HepG2 (cell line): Measurements from ENCODE around the gene CLEC18B. TPM values are rescaled to one million over a fixed set of nuclear protein-coding genes. Genes with fewer than 3 reads are reported as not detected.
"Not testable (repeated sequence)": the region's sequence is repeated elsewhere in the genome, so short reads cannot be mapped to it uniquely, and the experiment has no call there.

Experiments used
- ATAC-seq: fragments of 200-7000 bp; cut with Tn5 transposase; 3 replicates; pipeline ENCODE4 v1.9.1; 2020; ENCODE audit warnings: mild to moderate bottlenecking, moderate library complexity
- BruUV-seq: library from RNA; stranded (reverse); fragments of 400-500 nt; replicated peaks from 2 replicates; lab custom pipeline; 2021; lab: Mats Ljungman, UMichigan
- CTCF ChIA-PET: fragments of 300-600 bp; formaldehyde crosslinking; extraction: SDS; loops from one replicate; lab custom pipeline; 2021; ENCODE audit warnings: low total read pairs, inconsistent platforms, low intra/inter-chr PET ratio; lab: Yijun Ruan, JAX
- POLR2A ChIA-PET: fragments of 350-600 bp; sonication (Branson Sonifier 250); formaldehyde crosslinking; loops from one replicate; lab custom pipeline; 2020; ENCODE audit warnings: antibody characterized with exemption, inconsistent platforms; lab: Yijun Ruan, JAX
- DNase-seq: peaks from one replicate; pipeline ENCODE4 v3.0.0-alpha.2; 2015; ENCODE audit warnings: low spot score
- FAIRE-seq: peaks from 3 replicates; lab custom pipeline; 2011; peaks lifted over from hg19 to GRCh38; lab: Jason Lieb, UNC
- H2AFZ ChIP-seq: one replicate; pipeline ENCODE4 v1.6.1; 2011; ENCODE audit warnings: low read length, inconsistent platforms
- H3K27ac ChIP-seq: fragments of 300-600 bp; 3 replicates; pipeline ENCODE4 v1.8.0; 2011; ENCODE audit warnings: mixed run types, mild to moderate bottlenecking, mixed read lengths, low read length, inconsistent platforms; ENCODE audit not compliant: insufficient read depth; ENCODE audit errors: extremely low read length
- H3K27me3 ChIP-seq, 2 experiments: fragments of 200-600 bp in 1 of 2; 2 replicates in 1 of 2; 3 replicates in 1 of 2; pipeline versions ENCODE4 v1.6.0 to v1.8.0; 2011; ENCODE audit warnings: low read length in 2 of 2, mild to moderate bottlenecking in 2 of 2, moderate library complexity in 2 of 2, inconsistent platforms in 1 of 2; ENCODE audit not compliant: insufficient read depth in 2 of 2, control insufficient read depth in 1 of 2
- H3K36me3 ChIP-seq, 2 experiments: fragments of 200-600 bp in 1 of 2; replicated peaks in 1 of 2; 2 replicates in 1 of 2; 3 replicates in 1 of 2; pipeline versions ENCODE4 v1.5.1 to v1.8.0; 2011; ENCODE audit warnings: low read length in 2 of 2, inconsistent platforms in 1 of 2; ENCODE audit not compliant: insufficient read depth in 2 of 2, control insufficient read depth in 1 of 2
- H3K4me1 ChIP-seq: 2 replicates; pipeline ENCODE4 v1.5.1; 2012; ENCODE audit warnings: low read length, inconsistent platforms; ENCODE audit not compliant: insufficient read depth
- H3K4me2 ChIP-seq: 2 replicates; pipeline ENCODE4 v1.6.0; 2011; ENCODE audit warnings: low read depth, low read length, inconsistent platforms
- H3K4me3 ChIP-seq, 3 experiments: fragments of 200-600 bp in 1 of 3; sonication (generic), shearing (Covaris generic) in 1 of 3; replicated peaks in 1 of 3; 2 replicates each; pipeline ENCODE4 v1.5.1; 2011 to 2016; ENCODE audit warnings: low read length in 3 of 3, inconsistent platforms in 2 of 3, low read depth in 2 of 3, mild to moderate bottlenecking in 2 of 3, control low read depth in 1 of 3, mixed read lengths in 1 of 3; ENCODE audit not compliant: insufficient read depth in 1 of 3
- H3K79me2 ChIP-seq: one replicate; pipeline ENCODE4 v1.6.1; 2011; ENCODE audit warnings: low read length, inconsistent platforms; ENCODE audit not compliant: insufficient read depth
- H3K9ac ChIP-seq: 2 replicates; pipeline ENCODE4 v1.6.0; 2011; ENCODE audit warnings: mild to moderate bottlenecking, low read depth, low read length, inconsistent platforms; ENCODE audit not compliant: insufficient read depth
- H3K9me3 ChIP-seq: 2 replicates; pipeline ENCODE4 v1.5.1; 2012; ENCODE audit warnings: mild to moderate bottlenecking, low read length
- H4K20me1 ChIP-seq: 2 replicates; pipeline ENCODE4 v1.6.0; 2011; ENCODE audit warnings: inconsistent platforms, mild to moderate bottlenecking, low read length, moderate library complexity; ENCODE audit not compliant: insufficient read depth
- AHR ChIP-seq: IDR thresholded peaks from 2 replicates; pipeline ENCODE4 v1.6.1; 2018; ENCODE audit warnings: missing genetic modification reagents, missing compliant biosample characterization
- CHD2 ChIP-seq: IDR thresholded peaks from 2 replicates; pipeline ENCODE4 v1.6.1; 2011; ENCODE audit warnings: low read depth, low read length, improper control_type of control experiment
- GATAD2A ChIP-seq: IDR thresholded peaks from 2 replicates; pipeline ENCODE4 v1.6.1; 2016
- JARID2 ChIP-seq: sonication (generic); formaldehyde crosslinking; IDR thresholded peaks from 2 replicates; pipeline ENCODE4 v1.8.1; 2023; ENCODE audit warnings: missing genetic modification reagents, inconsistent platforms; ENCODE audit not compliant: insufficient replicate concordance
- KDM5B ChIP-seq: sonication (generic); formaldehyde crosslinking; IDR thresholded peaks from 2 replicates; pipeline ENCODE4 v1.4.0; 2020; ENCODE audit warnings: missing genetic modification reagents, mild to moderate bottlenecking, borderline replicate concordance
- MTA1 ChIP-seq: sonication (generic); formaldehyde crosslinking; IDR thresholded peaks from 2 replicates; pipeline ENCODE4 v1.4.0; 2020; ENCODE audit warnings: missing genetic modification reagents, mild to moderate bottlenecking, borderline replicate concordance
- ZMYM2 ChIP-seq: sonication (generic); formaldehyde crosslinking; IDR thresholded peaks from 2 replicates; pipeline ENCODE4 v1.8.0; 2022; ENCODE audit warnings: mild to moderate bottlenecking, missing genetic modification reagents
- ZNF44 ChIP-seq: sonication (generic); formaldehyde crosslinking; IDR thresholded peaks from 2 replicates; pipeline ENCODE4 v1.5.1; 2020; ENCODE audit warnings: mild to moderate bottlenecking, missing genetic modification reagents
- WGBS: methylation state at CpG from one replicate; pipeline ENCODE4 v1.1.6; 2017; ENCODE audit warnings: low lambda C conversion rate; 5-methylcytosine and 5-hydroxymethylcytosine counted together
- in situ Hi-C: cut with HindIII; loops from 2 replicates; pipeline ENCODE4 v1.10.0; 2017; ENCODE audit warnings: low pct_unique_long_range_greater_than_20kb; ENCODE audit not compliant: extremely low pct_ligation_motif_present
- intact Hi-C: fragments of 100-400 bp; cut with micrococcal nuclease; formaldehyde crosslinking; loops from one replicate; pipeline ENCODE4 v1.10.0; 2022; ENCODE audit not compliant: unreplicated experiment
- polyA plus RNA-seq, 8 experiments: library from polyadenylated mRNA; depleted of rRNA in 3 of 8; stranded (reverse) in 7 of 8; unstranded in 1 of 8; fragments of >200 nt; fragmentation: Illumina TruSeq in 4 of 8; extraction: Trizol in 4 of 8; gene quantifications; 2 replicates each; pipeline versions ENCODE4 v1.2.1 to v1.2.3, GENCODE V29; 2011 to 2016; ENCODE audit warnings: low read depth in 4 of 8, missing spikeins in 1 of 8, mixed read lengths in 1 of 8; ENCODE audit not compliant: insufficient read depth in 1 of 8
- total RNA-seq, 5 experiments: library from RNA; depleted of rRNA; stranded (reverse); fragments of >200 nt; fragmentation: Illumina TruSeq; extraction: Trizol; gene quantifications; 2 replicates each; pipeline ENCODE4 v1.2.3, GENCODE V29; 2016; ENCODE audit warnings: low read depth in 1 of 5
- TF ChIP-seq, protein P1 (sequence below): sonication (generic); formaldehyde crosslinking; IDR thresholded peaks from 2 replicates; pipeline ENCODE4 v1.5.1; 2020; ENCODE audit warnings: mild to moderate bottlenecking, moderate library complexity, missing genetic modification reagents
- TF ChIP-seq, protein P2 (sequence below): sonication (generic); formaldehyde crosslinking; IDR thresholded peaks from 2 replicates; pipeline ENCODE4 v1.4.0; 2020; ENCODE audit warnings: missing genetic modification reagents
- TF ChIP-seq, protein P3 (sequence below): sonication (generic); formaldehyde crosslinking; IDR thresholded peaks from 2 replicates; pipeline ENCODE4 v1.5.1; 2020; ENCODE audit warnings: mild to moderate bottlenecking, missing genetic modification reagents, borderline replicate concordance
- TF ChIP-seq, protein P4 (sequence below): sonication (generic); formaldehyde crosslinking; IDR thresholded peaks from 2 replicates; pipeline ENCODE4 v1.5.0; 2020; ENCODE audit warnings: missing genetic modification reagents, mild to moderate bottlenecking, borderline replicate concordance

CLEC18B gene
- total and polyA plus RNA-seq, 2 of the 13 experiments (the other 11 are each of a cell fraction or from before 2014, with no cell fraction given) = 0.31 to 1.1 TPM

DNA sequence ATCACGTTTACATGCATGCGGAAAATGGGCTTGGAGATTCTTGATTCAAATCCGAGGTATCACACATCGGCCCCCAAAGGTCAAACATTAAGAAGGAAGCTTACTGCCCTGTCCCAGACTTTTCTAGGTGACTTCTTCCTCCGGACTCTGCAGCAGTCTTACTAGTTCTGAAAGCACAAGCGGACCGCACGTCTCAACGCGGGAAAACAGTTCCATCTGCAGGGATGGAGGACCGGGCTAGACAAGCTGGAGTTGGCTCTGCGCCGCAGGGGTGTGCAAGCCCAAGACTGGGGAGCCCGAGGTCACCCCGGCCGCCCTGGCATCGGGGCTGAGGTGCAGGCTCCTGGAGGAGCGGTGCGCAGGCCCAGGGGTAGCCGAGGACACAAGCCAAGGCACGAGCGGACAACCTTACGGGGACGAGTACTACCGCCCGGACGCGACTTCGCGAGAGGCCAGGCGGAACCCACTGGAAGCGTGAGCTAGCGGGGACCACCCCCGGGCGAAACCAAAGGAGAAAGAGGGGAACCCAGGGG is 53.7 kb downstream of the CLEC18B start:
- CTCF ChIA-PET = not testable (repeated sequence)
- TF ChIP-seq ZNF44 (CRISPR knock-in tag) (0 out of 2 replicates have a peak, but pooled peaks have one; percentile 59), MTA1 (CRISPR knock-in tag) (peak; percentile 53; the same call in 1 of the 2 replicates), CHD2 (peak; percentile 36; the same call in 1 of the 2 replicates), JARID2 (CRISPR knock-in tag) (peak; percentile 56), GATAD2A (CRISPR knock-in tag) (0 out of 2 replicates have a peak, but pooled peaks have one; percentile 3), AHR (CRISPR knock-in tag) (peak; percentile 14; the same call in 1 of the 2 replicates), KDM5B (peak; percentile 51; the same call in 1 of the 2 replicates), ZMYM2 (CRISPR knock-in tag) (0 out of 2 replicates have a peak, but pooled peaks have one; percentile 33)
- TF ChIP-seq, protein P1, sequence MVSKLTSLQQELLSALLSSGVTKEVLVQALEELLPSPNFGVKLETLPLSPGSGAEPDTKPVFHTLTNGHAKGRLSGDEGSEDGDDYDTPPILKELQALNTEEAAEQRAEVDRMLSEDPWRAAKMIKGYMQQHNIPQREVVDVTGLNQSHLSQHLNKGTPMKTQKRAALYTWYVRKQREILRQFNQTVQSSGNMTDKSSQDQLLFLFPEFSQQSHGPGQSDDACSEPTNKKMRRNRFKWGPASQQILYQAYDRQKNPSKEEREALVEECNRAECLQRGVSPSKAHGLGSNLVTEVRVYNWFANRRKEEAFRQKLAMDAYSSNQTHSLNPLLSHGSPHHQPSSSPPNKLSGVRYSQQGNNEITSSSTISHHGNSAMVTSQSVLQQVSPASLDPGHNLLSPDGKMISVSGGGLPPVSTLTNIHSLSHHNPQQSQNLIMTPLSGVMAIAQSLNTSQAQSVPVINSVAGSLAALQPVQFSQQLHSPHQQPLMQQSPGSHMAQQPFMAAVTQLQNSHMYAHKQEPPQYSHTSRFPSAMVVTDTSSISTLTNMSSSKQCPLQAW (CRISPR knock-in tag) = peak; percentile 62; the same call in 1 of the 2 replicates
- TF ChIP-seq, protein P2, sequence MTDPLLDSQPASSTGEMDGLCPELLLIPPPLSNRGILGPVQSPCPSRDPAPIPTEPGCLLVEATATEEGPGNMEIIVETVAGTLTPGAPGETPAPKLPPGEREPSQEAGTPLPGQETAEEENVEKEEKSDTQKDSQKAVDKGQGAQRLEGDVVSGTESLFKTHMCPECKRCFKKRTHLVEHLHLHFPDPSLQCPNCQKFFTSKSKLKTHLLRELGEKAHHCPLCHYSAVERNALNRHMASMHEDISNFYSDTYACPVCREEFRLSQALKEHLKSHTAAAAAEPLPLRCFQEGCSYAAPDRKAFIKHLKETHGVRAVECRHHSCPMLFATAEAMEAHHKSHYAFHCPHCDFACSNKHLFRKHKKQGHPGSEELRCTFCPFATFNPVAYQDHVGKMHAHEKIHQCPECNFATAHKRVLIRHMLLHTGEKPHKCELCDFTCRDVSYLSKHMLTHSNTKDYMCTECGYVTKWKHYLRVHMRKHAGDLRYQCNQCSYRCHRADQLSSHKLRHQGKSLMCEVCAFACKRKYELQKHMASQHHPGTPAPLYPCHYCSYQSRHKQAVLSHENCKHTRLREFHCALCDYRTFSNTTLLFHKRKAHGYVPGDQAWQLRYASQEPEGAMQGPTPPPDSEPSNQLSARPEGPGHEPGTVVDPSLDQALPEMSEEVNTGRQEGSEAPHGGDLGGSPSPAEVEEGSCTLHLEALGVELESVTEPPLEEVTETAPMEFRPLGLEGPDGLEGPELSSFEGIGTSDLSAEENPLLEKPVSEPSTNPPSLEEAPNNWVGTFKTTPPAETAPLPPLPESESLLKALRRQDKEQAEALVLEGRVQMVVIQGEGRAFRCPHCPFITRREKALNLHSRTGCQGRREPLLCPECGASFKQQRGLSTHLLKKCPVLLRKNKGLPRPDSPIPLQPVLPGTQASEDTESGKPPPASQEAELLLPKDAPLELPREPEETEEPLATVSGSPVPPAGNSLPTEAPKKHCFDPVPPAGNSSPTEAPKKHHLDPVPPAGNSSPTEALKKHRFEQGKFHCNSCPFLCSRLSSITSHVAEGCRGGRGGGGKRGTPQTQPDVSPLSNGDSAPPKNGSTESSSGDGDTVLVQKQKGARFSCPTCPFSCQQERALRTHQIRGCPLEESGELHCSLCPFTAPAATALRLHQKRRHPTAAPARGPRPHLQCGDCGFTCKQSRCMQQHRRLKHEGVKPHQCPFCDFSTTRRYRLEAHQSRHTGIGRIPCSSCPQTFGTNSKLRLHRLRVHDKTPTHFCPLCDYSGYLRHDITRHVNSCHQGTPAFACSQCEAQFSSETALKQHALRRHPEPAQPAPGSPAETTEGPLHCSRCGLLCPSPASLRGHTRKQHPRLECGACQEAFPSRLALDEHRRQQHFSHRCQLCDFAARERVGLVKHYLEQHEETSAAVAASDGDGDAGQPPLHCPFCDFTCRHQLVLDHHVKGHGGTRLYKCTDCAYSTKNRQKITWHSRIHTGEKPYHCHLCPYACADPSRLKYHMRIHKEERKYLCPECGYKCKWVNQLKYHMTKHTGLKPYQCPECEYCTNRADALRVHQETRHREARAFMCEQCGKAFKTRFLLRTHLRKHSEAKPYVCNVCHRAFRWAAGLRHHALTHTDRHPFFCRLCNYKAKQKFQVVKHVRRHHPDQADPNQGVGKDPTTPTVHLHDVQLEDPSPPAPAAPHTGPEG = peak; percentile 32; the same call in 1 of the 2 replicates
- TF ChIP-seq, protein P3, sequence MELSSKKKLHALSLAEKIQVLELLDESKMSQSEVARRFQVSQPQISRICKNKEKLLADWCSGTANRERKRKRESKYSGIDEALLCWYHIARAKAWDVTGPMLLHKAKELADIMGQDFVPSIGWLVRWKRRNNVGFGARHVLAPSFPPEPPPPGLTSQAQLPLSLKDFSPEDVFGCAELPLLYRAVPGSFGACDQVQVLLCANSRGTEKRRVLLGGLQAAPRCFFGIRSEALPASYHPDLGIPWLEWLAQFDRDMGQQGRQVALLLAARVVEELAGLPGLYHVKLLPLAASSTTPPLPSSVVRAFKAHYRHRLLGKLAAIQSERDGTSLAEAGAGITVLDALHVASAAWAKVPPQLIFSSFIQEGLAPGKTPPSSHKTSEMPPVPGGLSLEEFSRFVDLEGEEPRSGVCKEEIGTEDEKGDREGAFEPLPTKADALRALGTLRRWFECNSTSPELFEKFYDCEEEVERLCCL = 0 out of 2 replicates have a peak, but pooled peaks have one; percentile 54
- TF ChIP-seq, protein P4, sequence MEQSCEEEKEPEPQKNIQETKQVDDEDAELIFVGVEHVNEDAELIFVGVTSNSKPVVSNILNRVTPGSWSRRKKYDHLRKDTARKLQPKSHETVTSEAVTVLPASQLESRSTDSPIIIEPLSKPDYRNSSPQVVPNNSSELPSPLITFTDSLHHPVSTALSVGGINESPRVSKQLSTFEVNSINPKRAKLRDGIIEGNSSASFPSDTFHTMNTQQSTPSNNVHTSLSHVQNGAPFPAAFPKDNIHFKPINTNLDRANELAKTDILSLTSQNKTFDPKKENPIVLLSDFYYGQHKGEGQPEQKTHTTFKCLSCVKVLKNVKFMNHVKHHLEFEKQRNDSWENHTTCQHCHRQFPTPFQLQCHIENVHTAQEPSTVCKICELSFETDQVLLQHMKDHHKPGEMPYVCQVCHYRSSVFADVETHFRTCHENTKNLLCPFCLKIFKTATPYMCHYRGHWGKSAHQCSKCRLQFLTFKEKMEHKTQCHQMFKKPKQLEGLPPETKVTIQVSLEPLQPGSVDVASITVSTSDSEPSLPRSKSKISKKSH (CRISPR knock-in tag) = 0 out of 2 replicates have a peak, but pooled peaks have one; percentile 45

More for the DNA sequence above, 53.7 kb downstream of the CLEC18B start:
- intact Hi-C loops, H3K27me3 ChIP-seq, FAIRE-seq, H3K4me1 ChIP-seq, H2AFZ ChIP-seq, in situ Hi-C loops, H3K9me3 ChIP-seq, POLR2A ChIA-PET, H4K20me1 ChIP-seq: not testable (repeated sequence)
- TSS peak; percentile 63 for BruUV-seq
- peak overlapping the region; percentile 63 for H3K27ac ChIP-seq
- peaks cover 4 to 12% of the 10 kb centered on the region in 2 experiments; a peak in 4 of 5 replicates for H3K36me3 ChIP-seq
- ATAC-seq = peak; percentile 70
- DNase-seq = peak; percentile 13
- peak overlapping the region; percentile 79 for H3K9ac ChIP-seq
- WGBS = 5% methylated on average over 15 of the region's 35 CpGs
- H3K79me2 ChIP-seq = peaks cover 19% of the 10 kb centered on the region
- peak overlapping the region; percentile 83 to 93 (median 93) for H3K4me3 ChIP-seq
- H3K4me2 ChIP-seq = peak overlapping the region; percentile 78
